Brain microvascular endothelial cell (primary cell): ENCODE data around the gene CDH13.

Source experiments
- DNase-seq: peaks from one replicate; pipeline ENCODE4 v3.0.0-alpha.2; 2020
- H3K27ac ChIP-seq: fragments of 250-450 bp; sonication (Bioruptor Pico); 2 replicates; pipeline ENCODE4 v1.5.1; 2020; ENCODE audit warnings: mild to moderate bottlenecking, moderate library complexity
- H3K27me3 ChIP-seq: fragments of 250-450 bp; sonication (Bioruptor Pico); replicated peaks from 2 replicates; pipeline ENCODE4 v1.5.1; 2020; ENCODE audit warnings: mild to moderate bottlenecking
- H3K36me3 ChIP-seq: fragments of 250-450 bp; sonication (Bioruptor Pico); replicated peaks from 2 replicates; pipeline ENCODE4 v1.5.1; 2020; ENCODE audit warnings: mild to moderate bottlenecking
- H3K4me3 ChIP-seq: 2 replicates; pipeline ENCODE4 v1.5.1; 2011; ENCODE audit warnings: low read depth, mild to moderate bottlenecking, control low read depth, low read length, moderate library complexity
- in situ Hi-C: cut with HindIII; loops from 2 replicates; pipeline ENCODE4 v1.10.0; 2017; ENCODE audit warnings: low sequenced_read_pairs, low pct_ligation_motif_present
- TF ChIP-seq, protein P1 (sequence below): IDR thresholded peaks from 2 replicates; pipeline ENCODE4 v1.5.1; 2011; ENCODE audit warnings: low read depth, mild to moderate bottlenecking, moderate library complexity, low read length, control low read depth, inconsistent platforms; ENCODE audit errors: missing control alignments

The CDH13 gene

DNA sequence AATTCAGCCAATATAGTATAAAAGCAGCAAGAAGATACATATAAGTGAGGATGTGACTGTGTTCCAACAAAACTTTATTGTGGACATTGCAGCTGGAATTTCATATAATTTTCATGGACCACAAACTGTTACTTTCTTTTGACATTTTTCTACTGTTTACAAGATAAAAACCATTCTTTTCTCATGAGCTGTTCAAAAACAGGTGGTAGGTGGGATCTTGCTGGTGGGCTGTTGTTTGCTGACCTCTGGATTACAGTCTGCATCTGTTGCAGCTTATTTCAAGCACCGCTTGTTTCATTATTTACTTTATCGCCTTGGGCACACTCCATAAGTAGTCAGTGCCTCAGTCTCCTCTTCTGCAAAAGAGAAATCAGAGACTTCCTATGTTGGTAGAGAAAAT is 99.5 kb downstream of the CDH13 start:
- Histone ChIP-seq H3K27me3 (no peaks in the 10 kb centered on the region), H3K4me3 (no peak overlapping the region), H3K36me3 (no peaks in the 10 kb centered on the region), H3K27ac (no peak overlapping the region)
- in situ Hi-C loops = no loop called here
- no peak for DNase-seq
- TF ChIP-seq, protein P1, sequence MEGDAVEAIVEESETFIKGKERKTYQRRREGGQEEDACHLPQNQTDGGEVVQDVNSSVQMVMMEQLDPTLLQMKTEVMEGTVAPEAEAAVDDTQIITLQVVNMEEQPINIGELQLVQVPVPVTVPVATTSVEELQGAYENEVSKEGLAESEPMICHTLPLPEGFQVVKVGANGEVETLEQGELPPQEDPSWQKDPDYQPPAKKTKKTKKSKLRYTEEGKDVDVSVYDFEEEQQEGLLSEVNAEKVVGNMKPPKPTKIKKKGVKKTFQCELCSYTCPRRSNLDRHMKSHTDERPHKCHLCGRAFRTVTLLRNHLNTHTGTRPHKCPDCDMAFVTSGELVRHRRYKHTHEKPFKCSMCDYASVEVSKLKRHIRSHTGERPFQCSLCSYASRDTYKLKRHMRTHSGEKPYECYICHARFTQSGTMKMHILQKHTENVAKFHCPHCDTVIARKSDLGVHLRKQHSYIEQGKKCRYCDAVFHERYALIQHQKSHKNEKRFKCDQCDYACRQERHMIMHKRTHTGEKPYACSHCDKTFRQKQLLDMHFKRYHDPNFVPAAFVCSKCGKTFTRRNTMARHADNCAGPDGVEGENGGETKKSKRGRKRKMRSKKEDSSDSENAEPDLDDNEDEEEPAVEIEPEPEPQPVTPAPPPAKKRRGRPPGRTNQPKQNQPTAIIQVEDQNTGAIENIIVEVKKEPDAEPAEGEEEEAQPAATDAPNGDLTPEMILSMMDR = no peak

DNA sequence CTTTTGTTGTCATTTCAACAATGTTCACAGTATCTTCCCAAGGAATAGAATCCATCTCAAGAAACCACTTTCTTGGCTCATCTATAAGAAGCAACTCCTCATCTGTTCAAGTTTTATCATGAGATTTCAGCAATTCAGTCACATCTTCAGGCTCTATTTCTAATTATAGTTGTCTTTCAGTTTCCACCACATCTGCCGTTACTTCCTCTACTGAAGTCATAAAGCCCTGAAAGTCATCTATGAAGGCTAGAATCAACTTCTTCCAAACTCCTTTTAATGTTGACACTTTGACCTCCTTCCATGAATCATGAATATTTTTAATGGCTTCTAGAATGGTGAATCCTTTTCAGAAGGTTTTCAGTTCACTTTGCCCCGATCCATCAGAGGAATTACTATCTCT is 102.1 kb downstream of the CDH13 start:
- no peak for DNase-seq
- H3K27ac ChIP-seq = no peak overlapping the region
- H3K4me3 ChIP-seq = no peak overlapping the region
- in situ Hi-C loops = no loop called here
- H3K27me3 ChIP-seq = no peaks in the 10 kb centered on the region
- TF ChIP-seq, protein P1 = no peak
- H3K36me3 ChIP-seq = no peaks in the 10 kb centered on the region

DNA sequence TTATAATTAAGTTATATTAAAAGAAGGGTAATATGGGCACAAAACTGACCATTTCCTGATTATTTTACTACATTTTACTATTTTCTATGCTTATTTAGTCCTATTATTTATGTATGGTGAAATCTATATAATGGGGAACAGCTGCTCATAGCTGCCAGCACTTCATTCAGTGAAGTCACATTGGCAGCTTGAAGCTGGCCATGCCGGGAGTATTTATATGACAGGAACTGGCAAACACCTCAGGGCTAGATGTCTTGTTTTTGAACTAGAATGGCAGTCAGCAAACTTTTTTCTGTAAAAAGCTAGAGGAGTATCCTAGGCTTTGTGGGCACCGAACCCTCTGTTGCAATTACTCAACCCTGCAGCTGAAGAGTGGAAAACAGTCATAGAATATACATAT is 104.1 kb downstream of the CDH13 start:
- no peak overlapping the region for H3K4me3 ChIP-seq
- H3K36me3 ChIP-seq = no peaks in the 10 kb centered on the region
- no peak overlapping the region for H3K27ac ChIP-seq
- in situ Hi-C loops = no loop called here
- no peak for DNase-seq
- TF ChIP-seq, protein P1 = no peak
- no peaks in the 10 kb centered on the region for H3K27me3 ChIP-seq

DNA sequence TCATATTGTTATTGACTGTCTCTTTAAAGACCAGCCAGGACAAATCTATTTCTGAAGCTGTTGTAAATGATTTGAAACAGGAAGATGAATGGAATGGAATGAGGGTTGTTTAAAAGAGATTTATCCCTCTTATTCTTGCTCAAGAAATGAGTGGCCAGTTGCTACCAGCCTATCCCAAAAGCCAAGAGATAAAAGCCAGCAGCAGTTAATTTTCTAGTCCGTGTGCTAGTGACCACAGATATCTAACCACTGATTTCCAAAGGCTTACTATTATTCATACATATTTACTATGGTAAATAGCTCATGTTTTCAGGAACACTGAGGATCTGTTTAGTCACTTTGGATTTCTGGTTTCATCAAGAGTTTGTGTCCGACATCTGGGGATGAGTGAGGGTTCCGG is 105.7 kb downstream of the CDH13 start:
- in situ Hi-C loops = no loop called here
- TF ChIP-seq, protein P1 = no peak
- Histone ChIP-seq H3K27me3 (no peaks in the 10 kb centered on the region), H3K27ac (no peak overlapping the region), H3K4me3 (no peak overlapping the region), H3K36me3 (no peaks in the 10 kb centered on the region)
- no peak for DNase-seq

DNA sequence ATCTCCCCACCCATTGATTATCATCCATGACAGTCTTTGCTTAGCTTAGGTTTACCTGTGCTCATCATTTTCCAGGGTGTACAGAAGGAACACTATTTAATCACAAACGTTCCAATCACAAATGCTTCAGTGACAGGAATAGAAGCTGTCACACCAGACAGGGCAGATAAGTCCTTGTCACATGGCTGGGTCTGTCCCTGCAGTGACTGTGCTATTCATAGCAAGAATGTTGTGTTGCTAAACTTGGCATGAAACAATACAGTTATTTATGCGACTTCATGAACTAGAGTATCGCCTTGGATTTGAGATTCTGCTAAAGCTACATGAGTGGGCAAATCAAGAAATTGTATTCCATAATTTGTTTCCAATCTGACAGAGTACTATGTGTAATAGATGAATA is 108.4 kb downstream of the CDH13 start:
- H3K4me3 ChIP-seq = no peak overlapping the region
- H3K36me3 ChIP-seq = no peaks in the 10 kb centered on the region
- H3K27ac ChIP-seq = no peak overlapping the region
- no peaks in the 10 kb centered on the region for H3K27me3 ChIP-seq
- no peak for DNase-seq
- TF ChIP-seq, protein P1 = no peak
- in situ Hi-C loops = no loop called here

DNA sequence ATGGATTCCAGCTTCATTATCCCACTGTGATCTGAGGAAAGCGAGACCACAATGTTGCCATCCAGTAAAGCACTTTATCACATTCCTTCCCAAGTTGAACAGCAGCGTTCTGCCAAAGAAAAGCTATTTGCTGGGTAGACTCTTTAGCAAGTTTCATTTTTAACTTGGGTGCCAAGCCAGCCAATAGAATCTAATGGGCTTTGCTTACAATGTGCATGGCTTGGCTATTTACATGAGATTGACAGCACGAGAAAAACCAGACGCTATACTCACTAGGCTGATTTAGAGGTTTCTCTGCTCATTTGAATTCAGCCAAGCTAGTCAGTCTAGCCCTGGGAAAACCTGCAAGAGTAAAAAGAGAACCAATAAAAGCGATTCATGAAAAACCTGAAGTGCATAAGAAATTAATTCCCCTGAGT is 108.9 kb downstream of the CDH13 start:
- TF ChIP-seq, protein P1 = no peak
- H3K27ac ChIP-seq = no peak overlapping the region
- DNase-seq = no peak
- in situ Hi-C loops = no loop called here
- H3K36me3 ChIP-seq = no peaks in the 10 kb centered on the region
- no peaks in the 10 kb centered on the region for H3K27me3 ChIP-seq
- H3K4me3 ChIP-seq = no peak overlapping the region
